SIG-M5 treated with dmso at 0.1 percent for 504 hours (cell line): ENCODE measurements around the gene HBEGF.
A peak's percentile ranks its signal among the peaks of the same experiment; 100 is the strongest.
"Not testable (repeated sequence)": the region's sequence is repeated elsewhere in the genome, so short reads cannot be mapped to it uniquely, and the experiment has no call there.

Source experiments
- DNase-seq: peaks from one replicate; lab custom pipeline; 2025; ENCODE audit not compliant: unreplicated experiment; lab: John Stamatoyannopoulos, UW

Gene HBEGF

GRCh38 chr5:140361901-140362300, 15.5 kb upstream of the HBEGF start:
- no peak for DNase-seq

DNA sequence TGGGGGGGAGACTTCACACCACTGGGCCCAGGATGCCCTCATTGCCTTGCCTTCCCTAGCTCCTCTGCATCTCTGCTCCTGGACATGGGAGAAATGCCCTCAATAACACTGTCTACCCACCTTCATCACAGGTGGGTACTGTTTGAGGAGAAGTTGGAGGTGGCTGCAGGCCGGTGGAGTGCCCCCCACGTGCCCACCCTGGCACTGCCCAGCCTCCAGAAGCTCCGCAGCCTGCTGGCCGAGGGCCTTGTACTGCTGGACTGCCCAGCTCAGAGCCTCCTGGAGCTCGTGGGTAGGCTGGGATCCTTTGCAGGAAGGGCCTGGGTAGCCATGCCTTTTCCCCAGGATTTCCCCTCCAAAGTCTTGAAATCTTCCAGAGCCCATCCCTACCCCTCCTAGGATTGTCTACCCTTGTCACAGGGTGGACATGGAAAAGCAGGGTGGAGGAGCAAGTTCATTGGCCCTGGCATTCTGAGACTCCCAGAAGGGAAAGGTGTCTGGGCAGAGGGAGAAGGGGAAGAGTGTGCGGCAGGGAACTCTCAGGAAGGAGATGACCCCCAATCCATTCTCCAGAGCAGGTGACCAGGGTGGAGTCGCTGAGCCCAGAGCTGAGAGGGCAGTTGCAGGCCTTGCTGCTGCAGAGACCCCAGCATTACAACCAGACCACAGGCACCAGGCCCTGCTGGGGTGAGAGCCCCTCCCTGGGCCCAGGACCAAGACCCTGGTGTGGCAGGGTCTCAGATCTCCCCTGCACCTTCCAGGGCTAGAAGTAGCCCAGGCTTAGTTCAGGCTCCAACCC, 14.5 kb upstream of the HBEGF start:
- DNase-seq, result no peak

- DNase-seq, result no peak
Observed at GRCh38 chr5:140360101-140360500, 13.7 kb upstream of the HBEGF start, which contains the start of gene SLC4A9. SLC4A9 (plus strand) TSS chr5:140360194; CDS start chr5:140360237, 43 bp downstream.

- peak; percentile 21 for DNase-seq
Observed at GRCh38 chr5:140358738-140359310, 12.4 kb upstream of the HBEGF start.

- DNase-seq, result peak; percentile 87
Observed at GRCh38 chr5:140357726-140358093, 11.3 kb upstream of the HBEGF start.

DNA sequence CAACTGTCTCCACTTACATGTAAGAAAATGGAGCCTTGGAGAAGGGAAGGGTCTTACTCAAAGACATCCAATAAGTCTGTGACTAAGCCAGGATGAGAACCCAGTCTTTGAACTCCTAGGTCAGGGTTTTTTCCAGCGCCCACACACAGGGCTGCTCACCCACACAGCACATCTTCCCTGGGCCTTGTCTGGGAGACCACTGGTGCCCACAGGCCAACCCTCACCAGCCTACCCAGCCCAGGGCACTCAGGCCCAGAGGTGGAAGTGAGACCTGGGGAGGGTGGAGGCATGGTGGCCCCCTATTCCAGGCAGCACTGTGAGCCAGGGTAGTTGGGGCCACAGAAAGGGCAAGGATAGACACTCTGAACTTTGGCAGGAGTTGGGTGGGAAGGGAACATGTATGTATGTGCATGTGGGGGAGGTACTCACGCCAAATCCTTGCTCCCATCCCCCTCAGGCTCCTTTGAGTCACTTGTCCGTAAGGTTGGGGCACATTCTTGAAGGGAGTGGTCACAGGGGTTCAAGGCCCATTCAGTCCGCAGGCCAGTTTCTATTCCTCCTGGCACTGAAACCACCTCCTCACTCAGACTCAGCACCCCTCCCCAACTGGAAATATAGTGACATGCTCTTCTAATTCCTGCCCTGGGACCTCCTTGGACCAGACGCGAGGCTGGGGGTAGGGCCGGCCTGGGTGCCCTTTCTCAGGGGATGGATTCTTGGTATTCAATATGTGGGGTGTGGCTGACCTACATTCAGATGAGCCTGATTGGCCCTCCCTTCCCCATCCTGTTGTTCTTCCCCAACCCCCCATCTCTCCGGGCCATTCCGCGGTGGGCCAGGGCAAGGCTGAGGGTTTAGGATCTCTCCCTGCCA, 10.7 kb upstream of the HBEGF start:
- peak; percentile 14 for DNase-seq

DNA sequence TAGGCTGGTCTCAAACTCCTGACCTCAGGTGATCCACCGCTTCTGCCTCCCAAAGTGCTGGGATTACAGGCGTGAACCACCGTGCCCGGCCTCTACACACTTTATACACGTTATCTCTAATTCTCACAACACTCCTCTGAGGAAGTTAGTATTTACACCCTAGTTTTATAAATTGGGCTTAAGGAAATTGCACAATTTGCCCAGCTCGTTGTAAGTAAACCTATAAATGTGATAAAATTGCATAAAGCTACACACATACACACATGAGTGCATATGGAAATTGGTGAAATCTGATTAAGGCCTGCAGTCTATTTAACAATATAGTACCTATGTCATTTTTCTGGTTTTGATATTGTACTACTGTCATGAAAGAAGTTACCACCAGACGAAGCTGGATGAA, 9.1 kb upstream of the HBEGF start:
- peak; percentile 47 for DNase-seq

DNA sequence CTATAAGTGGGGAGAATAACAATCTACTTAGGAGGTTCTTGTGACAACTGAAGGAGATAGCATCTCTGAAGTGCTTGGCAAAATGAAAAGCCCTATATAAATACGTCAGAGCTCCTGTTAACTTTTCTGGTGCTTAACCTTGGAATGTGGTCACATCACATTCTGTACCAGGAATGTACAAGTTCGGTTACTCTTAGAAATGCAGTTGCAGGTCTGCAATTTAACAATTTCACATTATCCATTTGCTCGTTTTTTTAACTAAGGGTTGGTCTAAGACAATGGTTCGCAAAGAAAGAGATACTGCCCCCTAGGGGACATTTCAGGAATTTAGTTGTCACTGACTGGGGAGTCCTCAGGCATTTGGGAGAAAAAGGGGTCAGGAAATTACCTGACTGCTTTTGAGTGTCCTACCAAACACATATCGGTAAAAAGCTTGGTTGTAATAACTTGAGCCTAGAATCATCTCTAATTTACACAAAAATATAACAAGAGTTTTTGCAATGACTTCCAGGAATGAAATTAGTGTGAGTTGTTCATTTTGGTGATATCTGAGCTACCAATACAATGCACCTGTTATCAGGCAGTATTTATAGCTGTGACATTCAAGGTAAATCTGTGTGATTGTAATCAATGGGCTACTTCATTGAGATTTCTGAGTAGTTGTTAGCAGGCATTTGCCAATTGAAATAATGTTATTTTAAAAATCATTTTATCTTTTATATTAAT, 5.4 kb upstream of the HBEGF start:
- peak; percentile 73 for DNase-seq

DNA sequence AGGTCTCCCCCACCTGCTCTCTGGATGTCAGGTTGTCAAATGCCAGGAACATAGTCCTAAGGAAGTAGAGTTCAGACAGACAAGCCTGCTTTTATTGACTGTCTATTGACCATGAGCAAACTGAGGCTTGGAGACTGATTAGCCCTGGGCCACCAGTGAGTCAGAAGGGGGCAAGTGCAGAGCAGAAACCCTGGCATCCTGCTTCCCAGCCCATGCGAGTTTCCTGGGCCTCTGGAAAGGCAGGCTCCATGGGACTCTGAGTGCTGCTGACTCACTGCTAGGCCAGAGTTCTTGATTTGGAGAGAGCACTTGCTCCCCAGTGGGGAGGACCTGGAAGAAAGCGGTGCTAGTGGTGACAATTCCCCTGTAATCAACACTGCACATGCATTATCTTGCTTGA, 2.8 kb upstream of the HBEGF start:
- no peak for DNase-seq

- DNase-seq, result no peak
Observed at GRCh38 chr5:140348104-140348503, 1.7 kb upstream of the HBEGF start.

GRCh38 chr5:140347360-140347759, 957 bp upstream of the HBEGF start:
- DNase-seq, result no peak

DNA sequence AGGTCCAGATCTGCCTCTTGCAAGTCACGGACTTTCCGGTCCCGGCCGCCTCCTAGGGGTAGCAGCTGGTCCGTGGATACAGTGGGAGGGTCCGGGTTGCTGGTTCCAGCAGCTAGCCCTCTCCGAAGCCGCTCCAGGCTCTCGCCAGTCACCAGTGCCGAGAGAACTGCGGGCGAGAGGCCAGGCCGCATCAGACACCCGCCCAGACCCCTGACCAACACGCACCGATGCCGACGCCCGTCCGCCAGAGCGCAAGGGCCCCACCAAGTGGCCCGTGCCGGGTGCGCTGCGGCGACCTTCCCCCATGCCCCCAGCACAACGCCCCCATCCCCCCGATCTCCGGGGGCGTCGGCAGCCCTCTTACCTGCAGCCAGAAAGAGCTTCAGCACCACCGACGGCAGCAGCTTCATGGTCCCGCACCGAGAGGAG, 470 bp downstream of the HBEGF start:
- no peak for DNase-seq

GRCh38 chr5:140344683-140345423, 1.6 kb downstream of the HBEGF start:
- no peak for DNase-seq

DNA sequence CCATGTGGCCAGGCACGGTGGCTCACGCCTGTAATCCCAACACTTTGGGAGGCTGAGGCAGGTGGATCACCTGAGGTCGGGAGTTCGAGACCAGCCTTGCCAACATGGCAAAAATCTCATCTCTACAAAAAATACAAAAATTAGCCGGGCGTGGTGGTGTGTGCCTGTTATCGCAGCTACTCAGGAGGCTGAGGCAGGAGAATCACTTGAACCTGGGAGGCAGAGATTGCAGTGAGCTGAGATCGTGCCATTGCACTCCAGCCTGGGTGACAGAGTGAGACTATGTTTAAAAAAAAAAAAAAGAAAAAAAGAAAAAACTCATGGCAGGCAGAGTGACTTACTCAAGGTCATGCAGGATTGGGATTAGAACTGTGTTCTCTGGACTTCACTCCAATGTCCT, 2.6 kb downstream of the HBEGF start:
- DNase-seq, result not testable (repeated sequence)

DNA sequence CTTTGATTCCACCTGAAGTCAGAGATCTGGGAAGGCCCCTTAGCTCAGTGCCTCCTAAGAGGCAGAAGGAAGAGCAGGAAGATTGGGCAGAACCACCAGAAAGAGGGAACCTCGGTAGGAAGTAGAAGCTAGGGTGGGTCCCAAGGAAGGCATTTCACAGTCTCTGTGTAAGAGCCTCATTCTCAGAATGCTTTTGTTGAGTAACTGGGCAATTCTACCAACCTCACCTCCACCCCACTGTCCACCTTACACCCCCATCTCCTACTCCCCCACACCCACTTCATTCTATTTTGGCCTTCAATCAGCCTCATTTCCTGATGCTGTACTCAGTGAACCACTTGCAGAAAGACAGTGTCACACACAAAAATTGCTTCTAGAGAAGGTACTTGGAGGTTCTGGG, 3.5 kb downstream of the HBEGF start:
- DNase-seq, result peak; percentile 51

DNA sequence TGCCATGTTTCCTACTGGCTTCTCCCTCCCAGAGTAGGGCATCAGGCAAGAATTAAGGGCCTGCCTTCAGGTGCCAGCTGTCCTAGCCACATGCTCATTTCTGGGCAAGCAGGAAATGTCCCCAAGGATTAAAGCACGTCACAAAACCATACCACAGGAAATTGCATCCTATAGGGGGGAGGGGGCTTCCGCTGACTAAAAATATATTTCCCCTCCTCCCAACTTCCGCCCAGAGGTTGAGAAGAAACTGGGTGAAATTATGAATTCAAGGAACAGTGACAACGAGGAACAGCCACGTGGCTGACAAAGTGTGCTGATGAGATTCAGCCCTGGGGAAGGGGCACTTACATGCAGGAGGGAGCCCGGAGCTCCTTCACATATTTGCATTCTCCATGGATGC, 4.1 kb downstream of the HBEGF start:
- peak; percentile 94 for DNase-seq

DNA sequence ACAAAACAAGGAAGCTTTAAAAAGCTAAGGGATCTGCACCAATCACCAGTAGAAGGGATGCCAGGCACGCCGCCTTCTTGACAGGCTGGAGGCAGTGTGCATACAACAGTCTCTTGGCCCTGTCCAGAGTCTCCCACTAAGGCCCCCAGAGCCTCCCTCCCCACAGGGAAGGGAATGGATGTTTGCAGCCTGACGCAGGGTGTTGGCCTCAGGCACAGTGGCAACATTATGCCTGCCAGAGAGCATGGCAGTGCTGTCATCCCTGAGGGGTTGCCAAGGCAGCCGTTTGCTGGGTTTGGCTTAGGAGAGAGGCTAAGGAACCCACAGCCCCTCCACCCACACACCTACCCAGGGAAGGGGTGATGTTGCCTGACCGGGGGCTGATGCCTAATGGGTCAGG, 4.8 kb downstream of the HBEGF start:
- DNase-seq, result no peak

DNA sequence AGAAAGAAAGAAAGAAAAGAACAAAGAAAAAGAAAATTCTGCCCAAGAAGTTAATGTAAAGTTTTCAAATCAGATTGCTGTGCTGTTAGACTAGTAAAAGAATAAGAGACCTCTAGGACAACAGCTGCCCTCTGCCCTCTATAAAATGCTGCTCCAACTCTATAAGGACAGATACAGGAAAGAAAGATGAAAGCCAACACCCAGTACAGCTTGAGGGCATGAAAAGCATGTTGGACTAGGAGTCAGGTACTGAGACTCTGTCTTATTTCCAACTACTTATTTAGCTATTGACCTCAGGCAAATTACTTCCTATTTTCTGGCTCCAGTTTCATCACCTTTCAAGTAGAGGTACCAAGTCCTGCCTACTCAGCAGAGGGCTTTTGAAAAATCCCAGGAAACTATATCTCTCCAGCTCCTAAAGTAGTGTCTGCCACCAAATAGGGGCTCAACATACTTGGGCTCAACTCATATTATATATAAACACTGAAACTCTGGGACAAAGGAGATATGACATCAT, 5.7 kb downstream of the HBEGF start:
- peak; percentile 46 for DNase-seq

DNA sequence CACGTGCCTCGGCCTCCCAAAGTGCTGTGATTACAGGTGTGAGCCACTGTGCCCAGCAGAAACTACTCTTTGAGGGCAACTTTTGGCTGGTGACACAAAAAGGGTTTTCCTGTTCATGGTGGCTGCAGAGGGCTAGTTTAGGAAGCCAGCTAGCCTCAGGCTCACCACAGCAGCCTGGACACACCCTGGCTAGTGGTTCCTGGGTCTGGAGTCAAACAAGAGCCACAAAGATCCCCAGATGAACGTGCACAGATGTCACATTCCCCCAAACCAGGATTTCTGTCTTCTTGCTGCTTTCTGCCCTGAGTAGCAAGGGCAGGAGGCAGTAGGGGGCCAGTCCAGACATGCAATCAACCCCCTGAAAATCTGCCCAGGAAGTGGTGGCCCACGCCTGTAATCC, 6.8 kb downstream of the HBEGF start:
- no peak for DNase-seq

GRCh38 chr5:140338908-140339307, 7.5 kb downstream of the HBEGF start:
- DNase-seq, result no peak
